Retina (tissue), 1 donor: ENCODE data around the gene BIRC7.
"Not testable (repeated sequence)": the region's sequence is repeated elsewhere in the genome, so short reads cannot be mapped to it uniquely, and the experiment has no call there.

Experiments
- DNase-seq: peaks from one replicate; pipeline ENCODE4 v3.0.0-alpha.2; 2016

Gene BIRC7

GRCh38 chr20:63249891-63250290, 14.2 kb downstream of the BIRC7 start:
- DNase-seq: no peak

DNA sequence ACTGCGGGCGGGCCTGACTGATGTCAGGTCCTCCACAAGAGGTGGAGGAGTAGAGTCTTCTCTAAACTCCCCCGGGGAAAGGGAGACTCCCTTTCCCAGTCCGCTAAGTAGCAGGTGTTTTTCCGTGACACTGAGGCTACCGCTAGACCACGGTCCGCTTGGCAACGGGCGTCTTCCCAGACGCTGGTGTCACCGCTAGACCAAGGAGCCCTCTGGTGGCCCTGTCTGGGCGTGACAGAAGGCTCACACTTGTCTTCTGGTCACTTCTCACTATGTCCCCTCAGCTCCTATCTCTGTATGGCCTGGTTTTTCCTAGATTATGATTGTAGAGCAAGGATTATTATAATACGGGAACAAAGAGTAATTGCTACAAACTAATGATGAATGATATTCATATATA, 15.6 kb downstream of the BIRC7 start:
- not testable (repeated sequence) for DNase-seq

DNA sequence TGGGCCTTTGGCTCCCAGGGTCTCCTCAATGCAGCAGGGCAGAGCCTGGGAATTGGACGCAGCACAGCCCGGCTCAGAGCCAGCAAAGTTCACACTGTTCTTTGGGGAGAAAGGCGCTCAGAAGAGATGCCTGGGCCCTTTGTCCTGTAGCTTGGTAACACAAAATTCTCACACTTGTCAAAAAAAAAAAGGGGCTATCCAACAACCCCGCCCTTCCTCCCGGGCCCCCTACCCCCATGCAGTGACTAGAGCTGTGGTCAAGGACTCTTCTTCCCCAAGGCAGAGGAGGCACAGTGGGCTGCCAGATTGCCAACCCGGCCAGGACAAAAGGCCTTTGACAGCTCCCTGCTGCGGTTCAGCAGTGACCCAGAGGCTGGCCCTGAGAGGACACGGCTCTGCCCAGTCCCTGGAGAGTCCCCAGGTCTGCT, 16.6 kb downstream of the BIRC7 start:
- DNase-seq: peak; percentile 39

GRCh38 chr20:63253065-63253437, 17.3 kb downstream of the BIRC7 start:
- DNase-seq: no peak

GRCh38 chr20:63253438-63254231, 17.9 kb downstream of the BIRC7 start:
- peak; percentile 91 for DNase-seq

DNA sequence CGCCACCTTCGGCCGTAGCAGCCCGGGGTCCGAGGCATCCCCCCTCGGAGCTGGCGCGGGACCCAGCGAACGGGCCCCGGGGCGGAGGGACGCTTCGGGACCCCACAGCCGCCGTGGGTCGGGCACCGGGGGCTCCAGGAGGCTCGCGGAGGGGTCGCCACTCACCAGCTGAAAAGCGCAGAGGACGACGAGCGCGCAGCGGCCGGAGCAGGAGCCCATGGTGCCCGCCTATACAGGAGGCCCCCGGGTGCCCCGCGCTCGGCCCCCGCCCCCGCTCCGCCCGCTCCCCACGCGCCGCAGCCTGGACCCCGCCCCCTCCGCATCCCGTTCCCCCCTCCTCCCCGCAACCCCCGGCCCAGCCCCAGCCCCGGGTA, 18.5 kb downstream of the BIRC7 start, which contains the start of gene NKAIN4:
Gene NKAIN4 (minus strand): TSS at position 232 of the 374 bp plus-strand sequence. CDS start 13 bp downstream, at position 219.
- DNase-seq: no peak

- DNase-seq: peak; percentile 91
Observed at GRCh38 chr20:63254606-63255384, 19.1 kb downstream of the BIRC7 start.

DNA sequence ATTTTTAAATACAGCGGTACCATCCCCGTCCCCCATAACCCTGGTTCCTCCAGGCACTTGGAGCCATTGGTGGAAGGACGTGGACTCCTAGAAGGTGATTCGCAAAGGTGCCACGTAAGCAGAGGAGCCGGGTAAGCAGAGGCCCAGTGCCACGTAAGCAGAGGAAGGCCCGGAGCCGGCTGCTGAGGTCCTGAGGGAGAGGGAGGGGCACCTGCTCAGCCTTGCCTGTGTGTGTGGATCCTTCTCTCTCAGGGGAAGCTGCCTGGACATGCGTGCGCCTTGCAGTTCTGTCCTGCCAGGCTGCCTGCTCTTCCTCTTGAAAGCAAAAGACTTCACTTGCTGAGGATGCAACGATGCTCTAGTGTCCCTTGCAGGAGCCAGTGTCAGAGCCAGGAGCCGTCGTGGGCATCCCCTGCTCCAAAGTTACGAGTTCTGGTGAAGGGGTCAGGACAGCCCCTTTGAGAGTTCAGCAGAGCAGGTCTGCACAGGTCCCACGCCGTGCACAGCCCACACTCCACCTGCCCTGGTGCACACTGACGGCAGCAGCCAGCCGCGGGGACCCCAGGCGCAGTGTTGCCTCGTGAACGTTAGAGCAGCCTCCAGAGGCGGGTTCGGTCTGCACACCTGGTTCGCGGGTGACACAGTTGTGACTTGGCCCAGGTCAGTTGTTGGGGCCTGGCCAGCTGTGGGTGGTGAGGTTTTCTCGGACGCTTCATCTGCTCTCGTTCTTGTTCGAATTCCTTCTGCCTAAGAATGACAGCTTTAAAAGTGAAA, 20.4 kb downstream of the BIRC7 start:
- DNase-seq: peak; percentile 57

DNA sequence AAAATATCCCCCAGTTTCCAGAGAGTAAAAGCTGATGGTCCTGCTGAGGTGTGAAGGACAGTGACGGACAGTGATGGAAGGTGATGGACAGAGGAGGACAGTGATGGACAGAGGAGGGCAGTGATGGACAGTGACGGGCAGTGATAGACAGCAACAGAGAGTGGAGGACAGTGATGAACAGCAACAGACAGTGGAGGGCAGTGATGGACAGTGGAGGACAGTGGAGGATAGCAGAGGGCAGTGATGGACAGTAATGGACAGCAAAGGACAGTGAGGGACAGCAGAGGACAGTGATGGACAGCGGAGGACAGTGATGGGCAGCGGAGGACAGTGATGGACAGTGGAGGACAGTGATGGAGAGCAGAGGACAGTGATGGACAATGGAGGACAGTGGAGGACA, 21.2 kb downstream of the BIRC7 start:
- DNase-seq: no peak

DNA sequence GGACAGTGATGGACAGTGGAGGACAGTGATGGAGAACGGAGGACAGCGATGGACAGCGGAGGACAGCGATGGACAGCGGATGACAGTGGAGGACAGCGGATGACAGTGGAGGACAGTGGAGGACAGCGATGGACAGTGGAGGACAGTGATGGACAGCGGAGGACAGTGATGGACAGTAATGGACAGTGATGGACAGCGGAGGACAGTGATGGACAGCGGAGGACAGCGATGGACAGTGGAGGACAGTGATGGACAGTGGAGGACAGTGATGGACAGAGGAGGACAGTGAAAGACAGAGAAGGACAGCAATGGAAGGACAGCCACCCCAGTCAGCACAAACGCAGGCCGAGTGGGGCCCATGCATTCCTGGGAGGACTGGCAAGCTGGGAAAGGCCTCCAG, 21.9 kb downstream of the BIRC7 start:
- no peak for DNase-seq

GRCh38 chr20:63258781-63259180, 23.1 kb downstream of the BIRC7 start:
- peak; percentile 36 for DNase-seq

DNA sequence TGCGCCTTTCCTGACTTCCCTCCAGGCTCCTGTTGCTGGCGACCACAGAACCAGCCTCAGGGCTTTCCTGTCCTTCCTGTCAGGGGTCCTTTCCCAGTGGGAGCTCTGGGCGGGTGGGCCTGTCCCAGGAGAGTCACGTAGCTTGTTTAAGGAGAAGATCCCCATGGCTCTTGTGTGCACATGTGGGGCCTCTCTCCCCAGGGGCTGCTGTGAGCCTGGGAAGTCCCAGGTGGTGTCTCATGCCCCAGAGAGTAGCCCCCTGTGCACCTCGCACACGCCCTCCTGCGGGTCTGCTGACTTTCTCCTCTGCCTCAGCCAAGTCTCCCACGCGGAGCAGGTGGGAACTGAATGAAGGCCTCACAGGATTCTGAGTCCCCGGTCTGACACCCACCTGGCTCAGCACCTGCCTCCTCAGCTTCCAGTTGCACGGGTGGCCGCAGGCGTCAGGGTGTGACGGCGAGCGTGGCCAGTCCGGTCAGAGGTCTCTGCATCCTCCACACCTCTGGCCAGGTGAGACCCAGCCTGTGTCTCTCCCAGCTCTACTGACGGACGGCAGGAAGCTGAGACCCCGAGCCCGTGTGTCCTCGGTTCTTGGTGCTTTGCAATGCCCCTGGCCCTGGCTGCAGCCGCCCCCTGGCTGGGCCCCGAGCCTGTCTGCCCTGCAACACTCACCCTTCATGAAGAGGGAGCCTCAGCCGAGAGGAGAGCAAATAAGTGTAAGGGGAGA, 24.2 kb downstream of the BIRC7 start:
- DNase-seq: peak; percentile 48

DNA sequence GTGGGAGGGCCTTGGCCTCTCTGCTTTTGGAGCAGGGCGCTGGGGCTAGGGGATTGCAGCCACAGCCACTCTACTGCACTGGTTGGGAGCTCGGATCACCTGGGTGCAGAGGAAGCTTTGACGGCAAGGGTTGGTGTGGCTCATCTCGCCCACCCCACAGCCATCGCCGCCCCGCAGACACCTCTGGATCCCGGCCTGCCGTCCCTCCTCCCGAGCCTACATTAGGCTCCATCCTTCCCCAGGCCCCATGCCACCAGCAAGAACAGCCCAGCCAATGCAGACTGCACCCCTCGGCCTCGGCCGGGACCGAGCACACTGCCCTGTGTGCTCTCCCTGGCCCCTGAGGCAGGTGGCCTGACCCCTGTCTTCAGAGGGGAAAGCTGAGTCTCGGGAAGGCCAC, 24.8 kb downstream of the BIRC7 start:
- DNase-seq: no peak

- DNase-seq: peak; percentile 86
Observed at GRCh38 chr20:63261060-63261794, 25.5 kb downstream of the BIRC7 start.

- DNase-seq: no peak
Observed at GRCh38 chr20:63261795-63262528, 26.3 kb downstream of the BIRC7 start.

DNA sequence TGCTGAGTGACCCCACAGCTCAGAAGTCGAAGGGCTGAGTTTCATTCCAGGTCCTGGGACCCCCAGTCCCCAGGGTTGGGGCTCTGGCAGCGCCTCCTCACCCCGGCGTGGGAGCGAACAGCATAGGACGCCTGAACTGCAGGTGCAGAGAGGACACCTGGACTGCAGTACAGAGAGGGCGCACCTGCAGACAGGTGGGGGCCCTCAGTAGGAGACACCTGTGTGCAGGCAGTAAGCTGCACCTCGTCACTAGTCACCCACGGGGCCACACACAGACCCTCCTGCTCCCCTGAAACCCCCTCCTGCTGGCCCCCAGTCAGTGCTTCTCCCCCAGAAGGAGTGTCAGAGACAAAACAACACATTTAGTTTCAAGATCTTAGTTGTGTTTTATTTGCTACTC, 27.1 kb downstream of the BIRC7 start:
- no peak for DNase-seq

DNA sequence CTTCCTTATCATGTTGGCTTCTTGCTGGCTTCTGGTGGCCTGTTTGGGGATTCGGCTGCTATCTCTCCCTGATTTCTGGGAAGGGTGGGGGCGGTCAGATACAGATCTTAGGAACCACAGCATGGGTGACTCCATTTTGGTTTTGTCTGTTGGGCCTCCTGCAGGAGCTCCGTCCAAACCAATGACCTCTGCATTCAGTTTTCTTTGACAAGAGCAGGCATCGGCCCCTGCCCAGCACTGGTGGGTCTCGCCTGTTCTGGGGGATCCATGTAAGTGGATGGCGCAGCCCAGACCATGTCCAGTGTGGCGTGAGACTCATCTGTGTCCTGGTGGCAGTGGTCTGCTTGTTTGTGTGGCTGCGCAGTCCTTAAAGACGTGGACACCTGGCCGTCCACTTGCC, 28.3 kb downstream of the BIRC7 start:
- DNase-seq: no peak

DNA sequence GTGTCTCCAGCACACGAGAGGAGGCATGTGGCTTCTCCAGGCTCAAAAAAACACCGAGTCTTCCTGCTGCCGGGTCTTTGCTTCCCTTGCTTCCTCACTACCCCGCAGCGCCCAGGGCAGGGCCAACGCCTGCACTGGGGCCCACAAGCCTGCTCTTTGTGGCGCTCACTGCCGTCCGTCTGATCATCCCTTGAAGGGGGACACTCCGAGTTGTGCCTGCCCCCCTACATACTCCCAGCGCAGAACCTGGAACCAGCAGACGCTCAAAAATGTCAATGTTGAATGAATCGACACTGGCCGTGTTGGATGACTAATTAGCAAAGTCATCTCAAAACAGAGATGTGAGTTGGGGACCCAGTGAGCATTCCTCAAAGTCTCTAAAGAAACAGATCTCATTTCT, 28.8 kb downstream of the BIRC7 start:
- DNase-seq: peak; percentile 88

- no peak for DNase-seq
Observed at GRCh38 chr20:63265891-63266515, 30.3 kb downstream of the BIRC7 start.

DNA sequence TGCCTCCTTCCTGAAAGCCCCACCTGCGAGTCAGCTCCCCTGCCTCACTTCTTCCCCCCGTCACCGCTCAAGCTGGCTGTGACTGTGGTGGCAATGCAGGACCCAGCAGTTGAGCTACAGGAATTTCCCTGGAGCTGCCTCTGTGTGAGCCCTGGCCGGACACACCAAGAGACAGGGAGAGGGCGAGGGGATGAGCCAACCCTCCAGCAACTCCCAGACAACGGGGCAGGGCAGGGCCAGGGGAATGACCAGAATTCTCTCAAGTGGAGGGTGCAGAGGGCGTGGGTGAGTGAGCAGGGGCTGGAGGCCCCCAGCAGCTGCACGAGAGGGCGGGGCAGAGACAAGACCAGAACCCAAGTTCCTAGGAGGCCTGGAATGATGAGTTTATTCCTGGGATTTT, 32.0 kb downstream of the BIRC7 start:
- no peak for DNase-seq

- no peak for DNase-seq
Observed at GRCh38 chr20:63268256-63268655, 32.6 kb downstream of the BIRC7 start.
